Mesenchymal stem cell (in vitro differentiated cells and primary cell): ENCODE results near the gene CPXM2.

ENCODE experiments used
- DNase-seq: peaks from one replicate; pipeline ENCODE4 v3.0.0-alpha.2; 2013
- H2AFZ ChIP-seq: one replicate; pipeline ENCODE4 v1.6.1; 2013; ENCODE audit warnings: low read depth, mild to moderate bottlenecking, control low read depth, inconsistent platforms, low read length, moderate library complexity
- H2AK5ac ChIP-seq: 2 replicates; pipeline ENCODE4 v1.6.1; 2013; ENCODE audit warnings: low read length, moderate library complexity, mild to moderate bottlenecking, inconsistent platforms; ENCODE audit not compliant: severe bottlenecking
- H2BK120ac ChIP-seq: one replicate; pipeline ENCODE4 v1.6.1; 2013; ENCODE audit warnings: low read depth, mild to moderate bottlenecking, inconsistent platforms, low read length, moderate library complexity
- H2BK12ac ChIP-seq, 2 experiments: one replicate each; pipeline ENCODE4 v1.6.1; 2013; ENCODE audit warnings: inconsistent platforms in 2 of 2, low read length in 2 of 2, mild to moderate bottlenecking in 2 of 2, moderate library complexity in 2 of 2, control low read depth in 1 of 2
- H2BK15ac ChIP-seq: one replicate; pipeline ENCODE4 v1.6.1; 2013; ENCODE audit warnings: mild to moderate bottlenecking, low read depth, inconsistent platforms; ENCODE audit not compliant: poor library complexity, severe bottlenecking
- H2BK5ac ChIP-seq: 2 replicates; pipeline ENCODE4 v1.6.1; 2013; ENCODE audit warnings: low read depth, mild to moderate bottlenecking, low read length, control low read depth, inconsistent platforms; ENCODE audit not compliant: poor library complexity, severe bottlenecking
- H3K14ac ChIP-seq, 2 experiments: one replicate each; pipeline ENCODE4 v1.6.1; 2013; ENCODE audit warnings: inconsistent platforms in 2 of 2, low read length in 2 of 2, control low read depth in 1 of 2, mild to moderate bottlenecking in 1 of 2, moderate library complexity in 1 of 2
- H3K18ac ChIP-seq, 2 experiments: one replicate each; pipeline ENCODE4 v1.6.1; 2013; ENCODE audit warnings: inconsistent platforms in 2 of 2, low read length in 2 of 2, control low read depth in 1 of 2, low read depth in 1 of 2, mild to moderate bottlenecking in 1 of 2
- H3K23ac ChIP-seq, 2 experiments: one replicate each; pipeline ENCODE4 v1.6.1; 2013; ENCODE audit warnings: inconsistent platforms in 2 of 2, low read length in 2 of 2, mild to moderate bottlenecking in 2 of 2, moderate library complexity in 2 of 2, control low read depth in 1 of 2
- H3K27ac ChIP-seq: 2 replicates; pipeline ENCODE4 v1.5.1; 2013; ENCODE audit warnings: mild to moderate bottlenecking, moderate library complexity, low read length, control low read depth, inconsistent platforms; ENCODE audit not compliant: poor library complexity, severe bottlenecking
- H3K27me3 ChIP-seq, 2 experiments: 2 replicates each; pipeline versions ENCODE4 v1.6.1 to v1.7.0; 2013; ENCODE audit warnings: low read length in 2 of 2, mild to moderate bottlenecking in 2 of 2, moderate library complexity in 2 of 2, control low read depth in 1 of 2, inconsistent platforms in 1 of 2; ENCODE audit not compliant: control insufficient read depth in 1 of 2, insufficient read depth in 1 of 2
- H3K36me3 ChIP-seq, 2 experiments: 2 replicates each; pipeline versions ENCODE4 v1.6.1 to v1.7.0; 2013; ENCODE audit warnings: low read length in 2 of 2, control low read depth in 1 of 2, inconsistent platforms in 1 of 2, low read depth in 1 of 2, mild to moderate bottlenecking in 1 of 2; ENCODE audit not compliant: insufficient read depth in 2 of 2, control insufficient read depth in 1 of 2
- H3K4ac ChIP-seq, 2 experiments: one replicate each; pipeline ENCODE4 v1.6.1; 2013; ENCODE audit warnings: inconsistent platforms in 2 of 2, low read length in 2 of 2, mild to moderate bottlenecking in 2 of 2, moderate library complexity in 2 of 2, control low read depth in 1 of 2, low read depth in 1 of 2
- H3K4me1 ChIP-seq: 2 replicates; pipeline ENCODE4 v1.6.1; 2013; ENCODE audit warnings: low read depth, low read length, control low read depth; ENCODE audit not compliant: control insufficient read depth, insufficient read depth
- H3K4me2 ChIP-seq: 2 replicates; pipeline ENCODE4 v1.6.1; 2013; ENCODE audit warnings: low read length, mild to moderate bottlenecking, inconsistent platforms; ENCODE audit not compliant: poor library complexity, severe bottlenecking
- H3K4me3 ChIP-seq, 2 experiments: 2 replicates each; pipeline versions ENCODE4 v1.5.1 to v1.7.0; 2013; ENCODE audit warnings: low read length in 2 of 2, mild to moderate bottlenecking in 2 of 2, control low read depth in 1 of 2, low read depth in 1 of 2; ENCODE audit not compliant: insufficient read depth in 1 of 2
- H3K79me1 ChIP-seq: replicated peaks from 2 replicates; pipeline ENCODE4 v1.6.1; 2013; ENCODE audit warnings: mild to moderate bottlenecking, control low read depth, low read length, inconsistent platforms; ENCODE audit not compliant: poor library complexity, severe bottlenecking
- H3K9ac ChIP-seq: 2 replicates; pipeline ENCODE4 v1.7.0; 2013; ENCODE audit warnings: mild to moderate bottlenecking, low read length, moderate library complexity
- H3K9me3 ChIP-seq: 2 replicates; pipeline ENCODE4 v1.7.0; 2013; ENCODE audit warnings: mild to moderate bottlenecking, low read length; ENCODE audit not compliant: control insufficient read depth
- H4K8ac ChIP-seq: one replicate; pipeline ENCODE4 v1.6.1; 2013; ENCODE audit warnings: inconsistent platforms, mild to moderate bottlenecking, low read length, moderate library complexity
- H4K91ac ChIP-seq: one replicate; pipeline ENCODE4 v1.6.1; 2013; ENCODE audit warnings: mild to moderate bottlenecking, low read length, inconsistent platforms
- WGBS: methylation state at CpG from one replicate; pipeline ENCODE4 v1.1.7; 2013; ENCODE audit warnings: mixed read lengths; 5-methylcytosine and 5-hydroxymethylcytosine counted together

CPXM2 gene

GRCh38 chr10:123746520-123746919 lies 145.1 kb downstream of the CPXM2 start:
- no peak overlapping the region for H3K4me2 ChIP-seq

GRCh38 chr10:123746061-123746460 lies 145.5 kb downstream of the CPXM2 start:
- no peak overlapping the region for H2AK5ac ChIP-seq
- 48% methylated on average over 4 of the region's 4 CpGs for WGBS
- H3K36me3 ChIP-seq, result peaks cover 0 to 6% of the 10 kb centered on the region in 2 experiments
- no peak overlapping the region for H3K4me3 ChIP-seq
- no peak overlapping the region for H4K91ac ChIP-seq
- no peak overlapping the region for H3K4me2 ChIP-seq
- H3K14ac ChIP-seq, result no peak overlapping the region
- H3K4me1 ChIP-seq, result no peaks in the 10 kb centered on the region
- no peak overlapping the region for H2BK12ac ChIP-seq
- H2BK5ac ChIP-seq, result no peak overlapping the region
- no peaks in the 10 kb centered on the region for H3K9me3 ChIP-seq
- H3K27me3 ChIP-seq, result no peaks in the 10 kb centered on the region
- H3K9ac ChIP-seq, result no peak overlapping the region
- no peak overlapping the region for H4K8ac ChIP-seq
- H2BK15ac ChIP-seq, result no peak overlapping the region
- no peak overlapping the region for H3K27ac ChIP-seq
- no peaks in the 10 kb centered on the region for H3K79me1 ChIP-seq
- DNase-seq, result no peak
- H3K18ac ChIP-seq, result no peak overlapping the region
- H2AFZ ChIP-seq, result no peak overlapping the region
- no peak overlapping the region for H3K23ac ChIP-seq
- no peak overlapping the region for H3K4ac ChIP-seq
- H2BK120ac ChIP-seq, result no peak overlapping the region

More at GRCh38 chr10:123746520-123746919, 145.1 kb downstream of the CPXM2 start:
- no peak for DNase-seq
- no peaks in the 10 kb centered on the region for H3K9me3 ChIP-seq
- H2BK5ac ChIP-seq, result no peak overlapping the region
- H2AK5ac ChIP-seq, result no peak overlapping the region
- no peak overlapping the region for H2BK15ac ChIP-seq
- peaks cover 0 to 6% of the 10 kb centered on the region in 2 experiments for H3K36me3 ChIP-seq
- no peak overlapping the region for H4K91ac ChIP-seq
- H3K27ac ChIP-seq, result no peak overlapping the region
- H3K27me3 ChIP-seq, result no peaks in the 10 kb centered on the region
- no peak overlapping the region for H2BK120ac ChIP-seq
- H3K79me1 ChIP-seq, result no peaks in the 10 kb centered on the region
- H3K9ac ChIP-seq, result no peak overlapping the region
- no peaks in the 10 kb centered on the region for H3K4me1 ChIP-seq
- no peak overlapping the region for H3K14ac ChIP-seq
- H2BK12ac ChIP-seq, result no peak overlapping the region
- no peak overlapping the region for H3K18ac ChIP-seq
- no peak overlapping the region for H3K23ac ChIP-seq
- no peak overlapping the region for H2AFZ ChIP-seq
- no peak overlapping the region for H3K4ac ChIP-seq
- H4K8ac ChIP-seq, result no peak overlapping the region
- 69% methylated on average over 7 of the region's 7 CpGs for WGBS
- H3K4me3 ChIP-seq, result no peak overlapping the region

- H2BK15ac ChIP-seq, result no peak overlapping the region
- H2BK120ac ChIP-seq, result no peak overlapping the region
- H3K23ac ChIP-seq, result no peak overlapping the region
- no peaks in the 10 kb centered on the region for H3K79me1 ChIP-seq
- H3K27ac ChIP-seq, result no peak overlapping the region
- no peak overlapping the region for H3K4me2 ChIP-seq
- H3K27me3 ChIP-seq, result no peaks in the 10 kb centered on the region
- no peak overlapping the region for H4K8ac ChIP-seq
- no peaks in the 10 kb centered on the region for H3K9me3 ChIP-seq
- no peak overlapping the region for H3K4ac ChIP-seq
- no peak overlapping the region for H2AK5ac ChIP-seq
- H4K91ac ChIP-seq, result no peak overlapping the region
- H2BK12ac ChIP-seq, result no peak overlapping the region
- no peak overlapping the region for H3K9ac ChIP-seq
- H2BK5ac ChIP-seq, result no peak overlapping the region
- 78% methylated on average over 5 of the region's 6 CpGs for WGBS
- H3K4me3 ChIP-seq, result no peak overlapping the region
- H3K36me3 ChIP-seq, result no peaks in the 10 kb centered on the region
- no peaks in the 10 kb centered on the region for H3K4me1 ChIP-seq
- H3K14ac ChIP-seq, result no peak overlapping the region
- H2AFZ ChIP-seq, result no peak overlapping the region
- no peak for DNase-seq
- H3K18ac ChIP-seq, result no peak overlapping the region
Measured at GRCh38 chr10:123744224-123744536, 147.4 kb downstream of the CPXM2 start.

GRCh38 chr10:123743441-123744223 lies 148.0 kb downstream of the CPXM2 start:
- H3K23ac ChIP-seq, result no peak overlapping the region
- no peak overlapping the region for H3K27ac ChIP-seq
- no peaks in the 10 kb centered on the region for H3K79me1 ChIP-seq
- H3K14ac ChIP-seq, result no peak overlapping the region
- 68% methylated on average over 13 of the region's 13 CpGs for WGBS
- no peak overlapping the region for H2AFZ ChIP-seq
- no peak overlapping the region for H2BK5ac ChIP-seq
- no peak overlapping the region for H3K4me3 ChIP-seq
- no peaks in the 10 kb centered on the region for H3K27me3 ChIP-seq
- no peak overlapping the region for H2AK5ac ChIP-seq
- no peak overlapping the region for H3K4ac ChIP-seq
- H3K4me2 ChIP-seq, result no peak overlapping the region
- no peak overlapping the region for H3K18ac ChIP-seq
- H3K4me1 ChIP-seq, result no peaks in the 10 kb centered on the region
- H2BK120ac ChIP-seq, result no peak overlapping the region
- DNase-seq, result no peak
- no peaks in the 10 kb centered on the region for H3K9me3 ChIP-seq
- H2BK15ac ChIP-seq, result no peak overlapping the region
- no peak overlapping the region for H3K9ac ChIP-seq
- H2BK12ac ChIP-seq, result no peak overlapping the region
- no peak overlapping the region for H4K8ac ChIP-seq
- H3K36me3 ChIP-seq, result no peaks in the 10 kb centered on the region
- no peak overlapping the region for H4K91ac ChIP-seq
